LoVo (cell line): Measurements from ENCODE around the gene SCUBE3.
A peak's percentile ranks its signal among the peaks of the same experiment; 100 is the strongest.

Experiments used
- DNase-seq: peaks from one replicate; pipeline ENCODE4 v3.0.0-alpha.2; 2016; ENCODE audit warnings: low spot score

Gene SCUBE3

DNA sequence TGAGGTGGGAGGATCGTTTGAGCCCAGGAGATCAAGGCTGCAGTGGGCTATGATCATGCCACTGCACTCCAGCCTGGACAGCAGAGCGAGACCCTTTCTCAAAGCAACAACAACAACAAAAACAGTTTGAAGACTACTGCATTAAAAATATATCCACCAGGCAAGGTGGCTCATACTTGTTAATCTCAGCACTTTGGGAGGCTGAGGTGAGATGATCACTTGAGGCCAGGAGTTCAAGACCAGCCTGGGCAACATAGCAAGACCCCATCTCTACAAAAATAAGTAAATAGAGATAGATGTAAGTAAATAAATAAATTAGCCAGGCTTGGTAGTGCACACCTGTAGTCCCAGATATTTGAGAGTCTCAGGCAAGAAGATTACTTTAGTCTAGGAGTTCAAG lies 58.2 kb downstream of the SCUBE3 start:
- DNase-seq, result no peak

DNA sequence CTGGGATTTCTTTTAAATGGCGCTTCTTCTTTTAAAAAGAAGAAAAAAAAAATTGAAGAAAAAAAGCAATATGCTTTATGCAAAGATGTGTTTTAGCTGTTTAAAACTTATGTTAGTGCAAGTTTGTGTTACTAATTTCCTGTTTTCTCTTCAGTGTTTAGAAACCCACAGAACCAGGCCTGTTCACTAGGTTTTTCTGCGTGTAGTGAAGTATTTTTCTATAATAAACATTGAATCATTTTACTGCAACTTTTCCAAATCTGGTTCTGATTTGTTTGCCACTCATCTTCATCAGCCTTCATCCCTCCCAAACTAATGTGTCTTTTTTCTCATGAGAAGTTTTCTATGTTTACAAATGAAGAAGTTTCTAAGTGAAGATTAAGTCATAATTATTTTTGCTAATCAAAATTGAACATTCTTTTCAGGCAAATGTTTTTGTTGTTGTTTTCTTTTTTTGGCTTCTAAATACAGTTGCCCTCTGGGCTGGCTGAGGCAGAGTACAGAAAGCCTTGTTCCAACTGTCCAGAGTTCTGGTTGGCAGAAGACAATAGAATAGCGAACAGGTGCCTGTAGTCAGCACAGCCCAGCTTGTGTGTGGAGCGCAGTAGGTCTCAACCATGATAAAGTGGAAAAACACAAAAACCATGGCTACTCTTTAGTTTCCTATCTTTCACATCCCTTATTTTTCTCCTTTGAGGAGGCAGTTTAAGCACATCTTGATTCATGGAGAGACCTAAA lies 60.2 kb downstream of the SCUBE3 start:
- DNase-seq, result no peak

DNA sequence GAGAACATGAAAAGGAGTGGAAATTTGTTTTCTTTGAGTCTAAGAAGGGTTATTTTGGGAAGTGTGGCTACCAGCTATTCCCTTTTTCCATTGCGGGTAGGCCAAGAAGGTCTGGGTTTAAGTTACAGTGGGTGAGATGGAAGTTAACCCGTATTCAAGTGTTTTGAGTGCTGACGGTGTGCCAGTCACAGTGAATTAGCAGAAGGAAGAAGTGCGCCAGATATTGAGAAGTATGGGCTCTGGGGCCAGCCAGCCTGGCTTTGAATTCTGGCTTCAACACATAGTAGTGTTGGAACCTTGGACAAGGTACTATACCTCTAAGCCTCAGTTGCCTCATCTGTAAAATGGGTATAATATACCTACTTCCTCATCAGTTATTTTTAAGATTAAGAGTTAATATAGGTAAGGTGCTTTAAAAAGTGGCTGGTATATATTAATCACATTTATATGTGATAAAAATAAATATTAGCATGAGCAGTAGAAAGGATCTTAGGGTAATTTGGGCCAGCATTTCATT lies 62.0 kb downstream of the SCUBE3 start:
- DNase-seq, result no peak

DNA sequence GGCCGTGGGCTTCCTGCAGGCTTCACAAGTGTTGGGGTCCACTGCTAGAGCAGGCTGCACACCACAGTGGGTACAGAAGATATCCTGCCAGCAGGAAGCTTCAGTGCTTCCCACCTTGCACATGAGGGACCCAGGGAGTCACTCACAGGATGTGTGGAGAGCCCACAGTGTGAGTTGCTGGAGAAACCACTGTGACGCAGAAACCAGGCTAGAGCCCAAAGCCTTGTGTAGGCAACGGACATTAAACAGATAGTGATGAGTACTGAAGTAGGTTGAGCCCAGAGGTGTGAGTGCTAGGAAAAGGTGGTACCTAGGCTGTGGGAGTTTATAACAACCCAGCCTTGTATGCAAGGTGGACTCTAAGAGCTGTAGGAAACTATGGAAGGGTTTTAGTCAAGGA lies 65.0 kb downstream of the SCUBE3 start:
- DNase-seq, result no peak

DNA sequence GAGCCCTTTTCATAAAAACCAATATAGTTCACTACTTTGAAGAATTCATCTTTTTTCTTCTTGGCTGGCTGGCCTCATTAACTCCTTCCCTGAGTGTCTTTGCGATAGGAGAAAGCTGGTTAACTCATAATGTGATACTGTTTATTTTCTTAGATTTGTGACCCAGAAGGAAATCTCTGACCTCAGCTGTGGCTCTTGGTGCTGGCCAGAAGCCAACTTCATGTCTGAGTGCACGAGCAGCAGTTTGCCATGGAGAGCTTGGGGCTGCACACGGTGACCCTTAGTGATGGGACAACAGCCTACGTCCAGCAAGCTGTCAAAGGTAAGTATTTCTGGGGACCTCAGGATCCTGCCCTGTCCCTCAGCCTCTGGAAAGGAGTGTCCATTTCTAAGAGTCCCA lies 67.1 kb downstream of the SCUBE3 start:
- DNase-seq, result no peak

DNA sequence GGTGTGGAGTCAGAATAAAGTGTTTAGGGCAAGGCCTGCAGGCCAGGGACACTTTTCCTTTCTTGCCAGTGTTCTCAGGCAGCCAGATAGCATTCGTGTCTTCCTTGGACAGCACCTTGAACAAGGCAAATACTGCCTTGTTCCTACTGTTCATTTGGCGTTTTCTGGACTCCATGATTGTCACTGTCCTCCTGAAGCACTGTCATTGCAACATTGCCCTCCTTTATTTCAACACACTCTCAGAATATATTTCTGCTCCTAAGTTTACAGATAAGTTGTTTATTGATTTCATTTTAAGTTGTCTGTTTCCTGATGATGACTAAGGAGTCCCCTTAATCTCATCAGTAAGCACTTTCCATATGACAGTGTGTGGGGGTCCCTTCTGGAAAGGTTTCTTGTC lies 68.7 kb downstream of the SCUBE3 start:
- DNase-seq, result no peak

DNA sequence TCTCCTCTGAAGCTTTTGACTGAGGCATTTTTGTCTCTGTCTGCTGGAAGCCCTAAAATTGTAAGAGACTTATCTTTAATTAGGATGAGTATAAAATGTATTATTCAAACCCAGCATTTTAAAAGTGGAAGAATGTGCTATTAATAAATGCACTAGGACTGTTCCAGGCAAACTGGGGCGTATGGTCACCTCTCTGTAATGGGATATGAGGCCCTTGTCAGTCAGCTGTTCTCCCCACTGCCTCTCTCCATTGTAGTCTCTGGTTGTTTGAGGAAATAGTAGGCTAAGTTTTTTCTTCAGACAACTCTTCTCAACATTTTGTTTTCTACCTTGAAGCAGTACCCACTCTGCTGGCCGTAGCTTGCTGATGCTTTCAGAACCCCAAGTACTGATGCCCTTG lies 69.6 kb downstream of the SCUBE3 start:
- no peak for DNase-seq

DNA sequence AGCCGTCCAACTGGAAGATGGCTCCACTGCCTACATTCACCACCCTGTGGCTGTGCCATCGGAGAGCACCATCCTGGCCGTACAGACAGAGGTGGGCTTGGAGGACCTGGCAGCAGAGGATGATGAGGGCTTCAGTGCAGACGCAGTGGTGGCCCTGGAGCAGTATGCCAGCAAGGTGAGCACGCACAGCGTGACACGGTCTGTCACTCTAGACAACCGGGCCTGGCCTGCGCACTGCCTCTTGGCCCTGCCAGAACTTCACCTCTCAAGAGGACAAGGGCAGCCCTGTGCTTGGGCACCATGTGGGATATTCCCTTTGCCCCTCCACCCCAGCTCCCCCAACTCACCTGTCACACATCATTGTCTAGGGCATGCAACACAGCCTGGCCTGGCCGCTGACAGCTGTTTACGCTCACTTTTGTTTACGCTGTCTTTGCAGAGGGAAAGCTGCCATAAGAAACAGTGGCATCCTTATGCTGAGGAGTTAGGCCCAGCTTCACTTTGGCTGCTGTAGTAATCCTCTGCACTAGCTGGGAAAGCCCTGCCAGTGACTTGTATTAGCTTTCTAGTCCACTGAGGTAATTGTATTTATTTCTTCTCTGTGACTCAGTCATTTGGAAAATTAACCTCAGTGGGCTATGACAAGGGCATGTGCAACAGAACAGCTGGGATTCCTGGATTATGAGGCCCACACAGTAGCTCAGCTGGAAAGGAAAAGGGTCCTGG lies 74.1 kb downstream of the SCUBE3 start:
- no peak for DNase-seq

DNA sequence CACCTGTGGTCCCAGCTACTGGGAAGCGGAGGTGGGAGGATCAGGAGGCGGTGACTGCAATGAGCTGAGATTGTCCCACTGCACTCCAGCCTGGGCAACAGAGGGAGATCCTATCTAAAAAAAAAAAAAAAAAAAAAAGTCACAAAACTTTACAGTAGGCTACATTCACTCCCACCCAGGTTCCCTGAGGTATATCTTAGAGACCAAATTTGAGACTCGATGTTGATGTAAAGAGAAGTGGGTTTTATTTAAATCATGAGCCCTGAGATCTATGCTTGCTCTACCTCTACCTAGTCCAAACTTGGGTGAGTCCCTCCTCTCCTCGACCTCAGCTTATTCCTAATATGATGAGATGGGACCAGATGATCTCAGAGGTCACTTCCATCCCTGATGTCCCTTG lies 75.1 kb downstream of the SCUBE3 start:
- DNase-seq, result no peak

DNA sequence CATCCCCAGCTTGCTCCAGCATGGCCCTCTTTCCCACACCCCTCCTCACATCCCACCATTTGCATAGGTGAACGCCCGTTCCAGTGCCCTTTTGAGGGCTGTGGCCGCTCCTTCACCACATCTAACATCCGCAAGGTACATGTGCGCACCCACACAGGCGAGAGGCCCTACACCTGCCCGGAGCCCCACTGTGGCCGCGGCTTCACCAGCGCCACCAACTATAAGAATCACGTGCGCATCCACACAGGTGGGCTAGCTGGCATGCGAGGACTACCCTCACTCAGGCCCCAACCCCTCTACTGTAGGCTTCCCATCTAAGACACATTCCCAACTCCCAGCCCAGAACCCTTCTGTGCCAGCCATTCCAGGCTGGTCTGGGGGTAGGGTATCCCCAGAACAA lies 77.7 kb downstream of the SCUBE3 start:
- DNase-seq, result no peak

DNA sequence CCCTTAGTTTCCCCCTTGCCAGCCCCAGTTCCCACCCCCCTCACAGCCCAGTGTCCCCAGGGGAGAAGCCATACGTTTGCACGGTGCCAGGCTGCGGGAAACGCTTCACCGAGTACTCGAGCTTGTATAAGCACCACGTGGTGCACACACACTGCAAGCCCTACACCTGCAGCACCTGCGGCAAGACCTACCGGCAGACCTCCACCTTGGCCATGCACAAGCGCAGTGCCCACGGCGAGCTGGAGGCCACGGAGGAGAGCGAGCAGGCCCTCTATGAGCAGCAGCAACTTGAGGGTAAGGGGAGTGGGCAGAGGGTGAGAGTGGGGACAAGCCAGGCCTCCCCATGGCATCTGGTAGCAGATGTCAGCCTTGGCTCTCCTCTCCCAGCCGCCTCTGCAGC lies 78.7 kb downstream of the SCUBE3 start:
- no peak for DNase-seq

DNA sequence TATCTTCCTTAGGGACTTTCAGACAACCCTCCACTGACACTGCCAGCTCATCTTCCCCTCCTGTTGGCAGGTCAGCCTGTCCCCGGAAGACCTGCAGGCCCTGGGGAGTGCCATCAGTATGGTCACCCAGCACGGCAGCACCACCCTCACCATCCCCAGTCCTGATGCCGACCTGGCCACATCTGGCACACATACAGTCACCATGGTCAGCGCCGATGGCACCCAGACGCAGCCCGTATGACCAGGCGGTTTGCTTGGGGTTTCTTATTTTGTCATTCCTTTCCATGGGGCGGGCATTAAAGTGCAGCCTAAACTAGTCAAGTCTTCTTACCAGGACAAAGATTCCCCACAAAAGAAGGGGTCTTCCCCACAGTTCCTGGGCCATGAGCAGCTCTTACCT lies 79.9 kb downstream of the SCUBE3 start:
- no peak for DNase-seq

DNA sequence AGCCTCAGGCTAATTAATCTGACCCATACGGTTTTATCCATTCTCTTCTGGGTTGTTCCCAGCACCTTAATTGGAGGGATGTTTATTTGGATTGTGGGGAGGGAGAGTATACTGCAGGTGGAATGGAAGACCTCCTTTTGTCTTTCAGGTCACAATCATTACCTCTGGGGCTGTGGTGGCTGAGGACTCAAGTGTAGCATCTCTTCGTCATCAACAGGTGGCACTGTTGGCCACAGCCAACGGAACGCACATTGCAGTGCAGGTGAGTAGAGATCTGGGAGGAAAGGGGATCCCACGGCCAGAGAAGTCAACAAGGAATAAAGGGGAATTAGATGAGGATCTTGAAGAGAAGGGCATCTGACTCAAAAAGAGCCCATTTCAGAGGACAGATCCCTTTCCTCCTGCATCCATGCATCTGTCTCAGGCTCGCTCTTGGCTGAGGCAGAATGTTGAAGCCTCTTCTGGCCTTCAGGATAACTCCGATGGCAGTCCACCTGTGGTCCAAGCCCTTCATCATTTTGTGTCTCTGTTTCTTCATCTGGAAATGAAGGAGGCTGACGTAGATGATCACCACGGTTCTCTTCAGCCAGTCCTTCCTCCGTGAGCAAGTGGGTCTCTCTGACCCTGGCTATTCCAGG lies 80.7 kb downstream of the SCUBE3 start:
- peak; percentile 44 for DNase-seq

DNA sequence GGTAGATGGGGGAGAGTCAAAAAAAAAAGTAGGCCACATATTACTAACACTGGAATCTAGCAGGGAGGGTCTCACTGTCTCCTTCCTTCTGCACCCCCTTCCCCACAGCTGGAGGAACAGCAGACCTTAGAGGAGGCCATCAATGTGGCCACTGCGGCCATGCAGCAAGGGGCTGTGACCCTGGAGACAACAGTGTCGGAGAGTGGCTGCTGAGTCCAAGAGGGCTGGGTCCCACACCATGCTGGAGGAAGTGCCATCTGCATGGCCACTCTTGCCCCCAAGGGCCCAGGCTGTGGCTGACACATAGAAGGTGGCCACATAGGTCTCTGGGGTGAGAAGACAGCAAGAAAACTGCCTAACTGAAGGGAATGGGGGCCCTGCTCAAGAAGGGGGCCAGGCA lies 81.3 kb downstream of the SCUBE3 start:
- no peak for DNase-seq

DNA sequence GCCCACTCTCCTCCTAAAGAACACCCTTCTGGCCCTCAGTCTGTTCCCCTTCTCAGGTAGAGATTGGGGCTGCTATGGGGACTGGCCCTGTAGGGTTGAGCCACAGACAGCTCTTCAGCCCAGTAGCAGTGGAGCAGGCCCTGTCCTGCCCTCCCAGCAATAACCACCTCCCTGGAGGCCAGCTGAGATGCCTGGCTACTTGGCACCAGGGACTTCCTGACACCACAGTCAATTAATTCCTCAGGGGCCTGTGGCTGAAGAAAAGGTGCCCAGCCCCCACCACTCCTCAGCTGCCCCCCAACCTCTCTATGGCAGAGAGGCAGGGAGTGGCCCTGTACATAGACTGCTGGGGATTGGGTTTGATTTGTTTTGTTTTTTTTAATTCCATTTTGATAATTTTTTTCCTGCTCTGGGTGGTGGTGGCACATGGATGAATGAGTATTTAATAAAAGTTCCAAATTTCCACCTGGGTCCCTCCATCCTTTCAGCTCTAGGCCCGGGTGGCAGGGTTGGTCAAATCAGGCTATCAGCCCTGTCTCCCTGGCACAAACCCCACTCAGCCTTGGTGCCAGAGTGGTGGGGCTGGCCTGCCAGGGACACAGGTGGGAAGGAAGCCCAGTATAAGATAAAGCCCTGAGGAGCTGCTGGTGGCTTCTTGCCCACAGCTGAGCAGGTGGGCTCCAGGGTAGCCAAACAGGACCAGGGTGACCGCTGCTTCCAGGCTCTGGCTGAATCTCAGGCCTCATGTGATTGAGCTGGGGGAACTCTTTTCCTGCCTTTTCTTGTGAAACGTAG lies 82.0 kb downstream of the SCUBE3 start:
- DNase-seq, result no peak

DNA sequence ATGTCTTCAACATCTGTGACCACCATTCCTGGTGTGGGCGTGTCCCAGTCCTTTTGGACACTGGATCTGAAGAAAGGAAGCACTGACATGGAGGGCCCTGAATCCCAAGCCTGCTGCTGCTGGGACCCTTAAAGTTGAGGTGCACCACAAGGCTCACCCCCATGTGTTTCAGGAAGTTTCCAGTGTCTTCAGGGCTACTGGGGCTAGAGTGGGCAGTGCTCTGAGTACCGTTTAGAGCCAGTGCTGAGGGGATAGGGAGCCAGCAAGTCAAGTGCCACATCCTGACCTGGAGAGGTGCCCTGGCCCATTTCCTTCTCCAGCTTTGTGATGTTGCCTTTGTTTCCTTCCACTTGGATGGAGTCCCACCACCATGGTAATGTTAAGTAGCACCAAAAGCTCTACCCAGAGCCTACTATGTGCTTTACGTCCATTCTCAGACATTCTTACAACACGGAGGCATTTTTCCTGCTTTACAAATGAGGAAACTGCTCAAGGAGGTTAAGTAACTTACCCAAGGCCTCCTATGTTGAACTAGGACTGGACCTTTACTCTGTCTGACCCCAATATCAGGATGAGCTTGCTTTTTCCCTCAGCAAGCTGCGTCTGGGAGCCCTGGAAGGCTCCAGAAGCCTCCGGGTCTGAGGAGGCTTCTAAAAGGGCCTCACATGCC lies 83.3 kb downstream of the SCUBE3 start:
- no peak for DNase-seq

DNA sequence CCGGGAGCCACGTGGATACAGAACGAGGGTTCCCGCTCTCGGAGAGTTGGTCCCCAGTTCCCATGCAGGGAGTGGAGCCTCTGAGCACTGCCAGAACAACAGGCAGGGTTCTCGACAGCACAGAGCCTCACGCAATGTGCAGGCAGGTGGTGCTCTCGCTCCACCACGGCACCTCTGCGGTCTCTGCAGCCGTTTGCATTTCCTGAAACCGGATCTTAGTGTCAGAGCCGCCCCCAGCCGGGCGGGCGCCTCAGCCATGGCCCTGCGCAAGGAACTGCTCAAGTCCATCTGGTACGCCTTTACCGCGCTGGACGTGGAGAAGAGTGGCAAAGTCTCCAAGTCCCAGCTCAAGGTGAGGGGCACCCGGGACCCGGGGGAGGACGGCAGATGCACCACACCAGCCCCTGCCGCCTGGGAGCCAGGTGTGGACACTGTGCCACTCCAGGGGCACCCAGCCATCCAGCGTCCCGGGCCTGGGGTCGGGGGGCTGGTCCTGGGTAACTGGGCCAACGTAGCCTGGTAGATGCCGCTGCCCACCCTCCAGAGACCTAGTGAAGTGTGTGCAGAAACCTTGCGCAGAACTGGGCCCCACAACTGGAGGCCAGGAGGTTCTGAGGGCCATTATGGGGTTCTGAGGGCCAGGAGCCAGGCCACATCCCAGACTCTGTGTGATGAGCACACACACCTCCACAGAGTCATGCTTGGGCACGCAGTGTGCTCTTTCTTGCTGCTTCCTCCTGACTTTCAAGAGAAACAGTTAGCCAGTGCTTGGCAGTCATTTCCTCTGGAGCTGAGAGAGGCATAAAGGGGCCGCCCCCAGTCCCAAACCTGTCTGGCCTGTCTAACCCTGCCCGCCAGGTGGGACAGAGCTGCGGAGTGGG lies 84.1 kb downstream of the SCUBE3 start, which contains the start of gene DEF6:
Gene DEF6 (plus strand): TSS at position 218 of the 881 bp plus-strand sequence. CDS start 39 bp downstream, at position 257.
- peak; percentile 59 for DNase-seq

DNA sequence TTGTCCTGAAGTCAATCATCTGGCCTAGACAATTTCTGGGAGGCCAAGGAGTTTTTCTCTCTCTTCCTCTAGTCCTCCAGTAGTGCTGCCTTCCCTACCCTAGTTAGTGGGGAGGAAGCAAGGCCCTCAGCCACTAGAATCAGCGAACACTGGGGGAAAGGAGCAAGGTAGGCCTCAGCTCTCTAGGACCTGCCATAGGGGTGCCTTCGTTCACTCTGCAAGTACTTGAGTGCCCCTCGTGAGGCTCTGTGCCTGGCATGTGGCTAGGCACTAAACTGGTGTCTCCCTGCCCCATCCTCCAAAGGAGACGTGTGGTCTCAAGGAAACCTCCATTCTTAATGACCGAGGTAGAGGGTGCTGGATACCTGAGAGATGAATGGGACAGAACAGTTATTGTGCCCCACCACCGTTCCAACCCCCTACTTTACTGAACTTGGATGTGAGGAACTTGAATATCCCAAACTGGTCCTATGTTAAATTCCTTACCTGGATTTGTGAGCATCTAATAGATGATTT lies 84.9 kb downstream of the SCUBE3 start:
- no peak for DNase-seq

DNA sequence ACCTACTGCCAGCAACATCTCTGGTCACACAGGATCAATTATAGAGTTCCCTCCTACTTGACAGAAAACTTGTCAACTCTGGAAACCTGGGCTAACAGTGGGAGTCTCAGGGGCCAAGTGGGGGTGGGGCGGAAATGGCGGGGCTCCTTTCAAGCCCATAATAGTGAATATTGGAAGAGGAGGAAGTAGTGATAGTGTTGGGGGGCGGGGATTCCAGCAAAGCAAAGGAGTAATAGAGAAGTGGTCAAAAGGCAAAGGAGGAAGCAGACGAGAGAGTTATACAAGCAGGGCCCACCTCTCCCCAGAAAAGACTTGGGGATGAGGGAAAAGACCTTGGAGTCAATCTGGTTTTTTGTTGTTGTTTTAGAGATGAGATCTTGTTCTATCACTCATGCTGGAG lies 85.9 kb downstream of the SCUBE3 start:
- no peak for DNase-seq

DNA sequence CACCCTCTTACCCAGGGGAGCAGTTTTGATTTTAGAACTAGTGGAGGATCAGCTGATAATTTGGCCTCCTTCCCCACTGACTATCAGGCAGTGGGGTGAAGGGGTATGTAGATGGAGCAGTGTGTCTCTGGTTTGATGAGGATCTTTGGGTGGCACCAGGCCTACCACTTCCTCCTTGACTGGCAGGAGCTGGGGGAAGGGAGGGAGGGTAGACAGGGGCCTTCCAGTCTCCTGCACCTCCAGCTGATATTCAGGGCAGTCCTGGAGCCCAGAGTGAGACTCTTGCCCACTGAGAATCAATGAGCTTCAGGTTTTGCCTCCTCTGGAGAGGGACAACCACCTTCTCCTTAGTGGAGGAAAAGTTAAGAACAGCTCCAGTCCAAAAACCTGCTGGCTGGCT lies 87.1 kb downstream of the SCUBE3 start:
- no peak for DNase-seq
